UCSD-AML1 (cell line): ENCODE measurements around the gene RAB12.

Experiments used
- DNase-seq: peaks from one replicate; lab custom pipeline; 2025; ENCODE audit not compliant: unreplicated experiment; lab: John Stamatoyannopoulos, UW

Gene RAB12

GRCh38 chr18:8681196-8681595 is 72.0 kb downstream of the RAB12 start:
- no peak for DNase-seq

- DNase-seq = no peak
These were observed 75.3 kb downstream of the RAB12 start for GRCh38 chr18:8684577-8684976.

GRCh38 chr18:8685141-8685913 is 76.1 kb downstream of the RAB12 start:
- DNase-seq = no peak

- no peak for DNase-seq
These were observed 76.6 kb downstream of the RAB12 start for GRCh38 chr18:8685914-8686216.

GRCh38 chr18:8686611-8687010 is 77.4 kb downstream of the RAB12 start:
- no peak for DNase-seq

- no peak for DNase-seq
These were observed 79.1 kb downstream of the RAB12 start for GRCh38 chr18:8688216-8688800.

GRCh38 chr18:8688816-8689215 is 79.6 kb downstream of the RAB12 start:
- no peak for DNase-seq
